Fibroblast of the conjunctiva (primary cell): ENCODE data around the gene DLG5.

Experiments used
- DNase-seq: peaks from one replicate; pipeline ENCODE4 v3.0.0-alpha.2; 2010; ENCODE audit warnings: low read depth

The DLG5 gene

GRCh38 chr10:77892021-77892739 is 34.4 kb downstream of the DLG5 start:
- DNase-seq = no peak

- DNase-seq = no peak
Observed at GRCh38 chr10:77890097-77890496, 36.5 kb downstream of the DLG5 start.

GRCh38 chr10:77889277-77889903 is 37.2 kb downstream of the DLG5 start:
- DNase-seq = no peak

- no peak for DNase-seq
Observed at GRCh38 chr10:77888356-77888703, 38.2 kb downstream of the DLG5 start.

- DNase-seq = no peak
Observed at GRCh38 chr10:77887631-77888355, 38.8 kb downstream of the DLG5 start.

GRCh38 chr10:77886795-77887355 is 39.7 kb downstream of the DLG5 start:
- no peak for DNase-seq

- no peak for DNase-seq
Observed at GRCh38 chr10:77884181-77884580, 42.4 kb downstream of the DLG5 start.

- DNase-seq = no peak
Observed at GRCh38 chr10:77881636-77882035, 44.9 kb downstream of the DLG5 start.

GRCh38 chr10:77881222-77881621 is 45.3 kb downstream of the DLG5 start:
- no peak for DNase-seq

- DNase-seq = no peak
Observed at GRCh38 chr10:77879710-77880109, 46.8 kb downstream of the DLG5 start.

- no peak for DNase-seq
Observed at GRCh38 chr10:77879065-77879464, 47.5 kb downstream of the DLG5 start.

GRCh38 chr10:77877441-77878344 is 48.9 kb downstream of the DLG5 start:
- DNase-seq = no peak

- DNase-seq = no peak
Observed at GRCh38 chr10:77875730-77876129, 50.8 kb downstream of the DLG5 start.

GRCh38 chr10:77874872-77875271 is 51.7 kb downstream of the DLG5 start:
- no peak for DNase-seq

- no peak for DNase-seq
Observed at GRCh38 chr10:77873536-77874380, 52.8 kb downstream of the DLG5 start.

- no peak for DNase-seq
Observed at GRCh38 chr10:77872947-77873535, 53.5 kb downstream of the DLG5 start.

- DNase-seq = peak; percentile 62
Observed at GRCh38 chr10:77872151-77872946, 54.2 kb downstream of the DLG5 start.

GRCh38 chr10:77869626-77870420 is 56.7 kb downstream of the DLG5 start:
- DNase-seq = no peak

GRCh38 chr10:77868523-77868922 is 58.0 kb downstream of the DLG5 start:
- DNase-seq = no peak
